CD4-positive, alpha-beta T cell treated with Interleukin-10 for 1 hour (primary cell): Measurements from ENCODE around the gene CCDC83.
"Not testable (repeated sequence)": the region's sequence is repeated elsewhere in the genome, so short reads cannot be mapped to it uniquely, and the experiment has no call there.

ENCODE experiments used
- DNase-seq: peaks from one replicate; pipeline ENCODE4 v3.0.0-alpha.2; 2020

Gene CCDC83

DNA sequence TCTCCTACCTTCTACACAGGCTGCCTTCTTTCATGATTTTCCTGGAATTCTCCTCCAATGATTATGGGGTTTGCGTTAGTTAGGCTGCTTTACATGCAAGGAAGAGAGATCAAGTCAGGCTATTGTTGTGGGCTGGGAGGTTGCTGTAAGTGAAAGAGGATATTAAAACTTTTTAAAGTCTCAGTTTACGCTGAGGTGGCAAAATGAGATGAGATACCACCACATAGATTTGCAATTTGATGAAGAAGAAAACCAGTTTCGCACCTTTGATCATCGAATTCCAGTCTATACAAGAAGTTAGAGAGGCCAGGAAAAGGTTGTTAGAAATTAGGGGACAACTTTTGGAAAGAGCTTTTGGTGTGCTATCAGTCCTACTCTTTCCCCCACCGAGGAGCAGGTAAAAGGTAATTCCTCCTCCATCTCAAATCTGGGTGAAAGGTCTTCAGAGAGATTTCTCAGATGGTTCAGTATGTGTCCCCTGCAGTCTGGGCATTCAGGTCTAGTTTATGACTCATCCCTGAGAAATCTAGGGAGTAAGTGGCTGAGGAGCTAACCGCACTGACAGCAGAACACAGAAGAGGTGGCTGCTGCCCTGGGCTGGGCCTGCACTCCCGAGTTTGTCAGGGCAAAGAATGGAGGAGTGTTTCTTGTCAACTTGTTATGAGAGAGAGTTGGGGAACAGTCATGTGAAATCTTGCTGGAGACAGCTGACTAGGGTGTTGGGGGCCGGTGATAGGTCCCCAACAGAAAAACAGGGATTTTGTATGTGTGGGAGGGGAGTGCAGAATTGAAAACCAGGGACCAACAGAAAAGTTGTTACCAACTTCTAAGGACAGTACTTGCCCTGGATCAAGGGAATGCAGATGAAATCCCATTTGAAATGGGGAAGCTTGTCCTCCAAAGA lies 34.7 kb downstream of the CCDC83 start:
- no peak for DNase-seq

DNA sequence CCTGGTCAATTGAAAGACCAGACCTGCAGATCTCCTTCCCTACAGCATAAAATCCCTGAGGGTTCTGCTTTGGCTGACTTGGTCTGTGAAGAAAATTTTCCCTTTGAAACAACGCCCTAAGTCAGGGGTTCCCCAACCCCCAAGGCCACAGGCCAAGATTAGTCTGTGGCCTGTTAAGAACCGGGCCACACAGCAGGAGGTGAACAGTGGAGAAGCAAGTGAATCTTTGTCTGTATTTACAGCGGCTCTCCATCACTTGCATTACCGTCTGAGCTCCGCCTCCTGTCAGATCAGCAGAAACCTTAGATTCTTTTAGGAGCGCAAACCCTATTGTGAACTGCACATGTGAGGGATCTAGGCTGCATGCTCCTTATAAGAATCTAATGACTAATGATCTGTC lies 38.2 kb downstream of the CCDC83 start:
- DNase-seq: no peak

DNA sequence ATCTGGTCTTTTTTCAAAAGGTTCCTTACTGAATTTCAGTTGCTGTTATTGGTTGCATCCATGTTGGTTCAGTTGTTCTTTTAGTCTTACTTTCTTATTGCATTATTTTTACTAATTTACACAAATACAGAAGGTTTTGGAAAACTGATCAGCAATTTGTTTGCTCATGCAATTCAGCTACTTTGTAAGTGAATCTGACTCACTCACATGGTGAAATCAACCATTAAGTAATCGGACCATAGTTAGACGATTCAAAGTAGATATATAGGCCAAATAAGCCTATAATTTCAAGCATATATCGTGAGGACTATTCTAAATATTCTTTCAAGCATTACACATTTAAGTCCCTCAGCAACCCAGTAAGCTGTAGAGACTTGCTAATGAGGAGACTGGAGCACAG lies 41.7 kb downstream of the CCDC83 start:
- DNase-seq: no peak

DNA sequence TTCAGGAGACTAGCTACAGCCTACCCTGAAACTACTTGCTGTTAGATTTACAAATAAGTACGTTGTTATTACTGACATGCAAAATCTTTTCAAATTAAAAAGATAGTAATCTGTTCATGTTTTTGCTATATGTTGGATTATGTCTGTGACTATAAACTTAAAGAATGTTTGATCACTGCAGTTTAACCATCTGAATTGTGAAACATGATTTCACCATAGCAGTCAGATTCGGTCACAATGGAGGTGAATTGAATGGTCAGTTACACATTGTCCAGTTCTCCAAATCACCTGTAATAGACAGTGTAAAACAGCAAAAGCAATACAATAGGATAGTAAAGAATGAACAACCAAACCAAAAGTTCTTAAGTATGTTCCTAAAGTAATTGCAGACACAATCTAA lies 43.3 kb downstream of the CCDC83 start:
- no peak for DNase-seq

DNA sequence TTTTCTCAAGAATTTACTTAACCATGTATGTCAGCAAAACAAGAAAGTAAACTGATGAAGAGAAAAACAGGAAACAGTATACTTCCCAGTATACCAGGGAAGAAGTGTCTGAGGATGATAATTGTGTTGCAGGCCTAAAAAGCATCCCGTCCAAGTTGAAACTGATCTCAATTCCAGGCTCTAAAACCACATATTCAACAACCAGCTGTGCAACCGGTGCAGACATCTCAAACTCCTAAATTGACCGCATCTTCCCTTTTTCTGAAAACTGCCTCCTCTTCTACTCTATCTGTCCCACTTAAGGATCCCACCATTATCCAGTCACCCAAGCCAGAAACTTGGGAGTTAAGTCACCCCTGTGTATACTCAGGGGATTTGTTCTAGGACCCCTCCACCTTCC lies 47.2 kb downstream of the CCDC83 start:
- DNase-seq: no peak

DNA sequence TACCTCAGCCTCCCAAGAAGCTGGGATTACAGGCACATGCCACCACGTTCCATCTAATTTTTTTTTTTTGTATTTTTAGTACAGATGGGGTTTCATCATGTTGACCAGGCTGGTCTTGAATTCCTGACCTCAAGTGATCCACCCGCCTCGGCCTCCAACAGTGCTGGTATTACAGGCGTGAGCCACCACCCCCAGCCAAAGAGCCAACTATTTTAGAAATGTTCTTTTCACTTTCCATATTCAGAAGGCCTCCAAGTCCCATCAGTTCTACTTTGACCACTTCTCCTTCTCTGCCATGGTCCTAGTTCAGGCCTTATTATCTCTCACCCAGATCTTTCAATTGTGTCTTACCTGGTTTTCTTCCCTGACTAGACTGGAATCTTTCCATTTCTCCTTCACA lies 48.2 kb downstream of the CCDC83 start:
- no peak for DNase-seq

DNA sequence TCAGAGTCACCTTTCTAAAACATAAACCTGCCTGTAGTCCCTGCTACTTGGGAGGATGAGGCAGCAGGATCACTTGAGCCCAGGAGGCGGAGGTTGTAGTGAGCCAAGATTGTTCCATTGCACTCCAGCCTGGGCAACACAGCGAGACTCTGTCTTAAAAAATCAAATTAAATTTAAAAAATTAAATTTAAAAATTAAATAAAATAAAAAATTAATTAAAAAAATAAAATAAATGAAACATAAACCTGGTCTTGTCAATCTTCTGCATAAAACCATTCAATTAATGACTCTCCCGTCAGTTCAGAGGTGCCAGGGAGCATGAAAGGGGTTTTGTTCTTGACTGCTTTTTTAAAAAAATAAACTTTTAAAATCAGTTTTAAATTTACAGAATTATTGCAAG lies 48.6 kb downstream of the CCDC83 start:
- DNase-seq: no peak

DNA sequence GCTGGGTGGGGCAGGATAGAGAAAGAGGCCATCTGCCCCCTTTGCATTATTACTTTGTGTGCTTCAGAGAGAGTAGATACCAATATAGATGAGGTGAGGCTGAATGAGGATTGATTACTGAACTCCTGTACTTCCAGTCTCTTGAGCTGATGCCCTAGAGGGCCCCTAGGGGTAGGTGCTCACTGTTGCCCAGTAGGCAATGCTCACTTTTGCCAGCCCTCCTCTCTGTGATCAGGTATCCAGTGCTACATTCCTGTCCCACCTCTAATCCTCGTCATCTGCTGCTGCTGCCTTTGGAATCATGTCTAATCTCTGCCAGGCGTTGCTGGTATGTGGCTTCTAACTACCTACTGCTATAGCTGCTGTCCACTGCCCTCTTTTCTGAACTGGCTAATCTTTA lies 57.2 kb downstream of the CCDC83 start:
- DNase-seq: no peak

DNA sequence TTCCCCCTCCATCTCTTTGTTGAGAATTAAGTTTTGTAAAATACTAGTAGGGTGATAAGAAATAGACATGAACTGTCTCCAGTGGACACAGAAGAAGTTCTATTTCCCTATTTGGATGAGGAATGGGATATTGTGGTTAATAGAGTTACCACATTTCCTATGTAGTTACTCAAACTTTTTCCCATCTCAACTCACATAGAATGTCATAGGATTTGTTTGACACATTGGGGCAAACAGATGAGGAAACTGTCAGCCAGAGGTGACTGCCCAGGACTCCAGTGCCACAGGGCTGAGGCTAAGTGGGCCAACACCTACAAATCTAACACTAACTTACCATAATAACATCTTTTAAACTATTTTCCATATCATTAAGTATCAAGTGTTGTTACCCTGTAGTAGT lies 58.3 kb downstream of the CCDC83 start:
- DNase-seq: no peak

DNA sequence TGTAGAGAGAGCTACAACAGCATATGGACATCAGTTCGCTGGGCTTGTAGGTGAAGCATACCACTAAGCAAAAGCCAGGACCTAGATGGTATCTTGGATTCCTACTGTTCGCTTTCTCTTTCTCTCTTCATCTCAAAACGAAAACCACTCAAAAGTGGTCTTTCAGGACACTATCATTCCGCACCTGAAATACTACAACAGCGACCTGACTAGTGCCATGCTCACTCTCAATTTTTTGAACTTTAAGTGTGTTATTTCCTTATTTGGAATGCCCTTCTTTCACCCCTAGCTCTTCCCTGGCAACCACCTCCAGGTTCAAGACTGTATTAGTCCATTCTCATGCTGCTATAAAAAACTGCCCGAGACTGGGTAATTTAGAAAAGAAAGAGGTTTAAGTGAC lies 59.2 kb downstream of the CCDC83 start:
- DNase-seq: no peak

DNA sequence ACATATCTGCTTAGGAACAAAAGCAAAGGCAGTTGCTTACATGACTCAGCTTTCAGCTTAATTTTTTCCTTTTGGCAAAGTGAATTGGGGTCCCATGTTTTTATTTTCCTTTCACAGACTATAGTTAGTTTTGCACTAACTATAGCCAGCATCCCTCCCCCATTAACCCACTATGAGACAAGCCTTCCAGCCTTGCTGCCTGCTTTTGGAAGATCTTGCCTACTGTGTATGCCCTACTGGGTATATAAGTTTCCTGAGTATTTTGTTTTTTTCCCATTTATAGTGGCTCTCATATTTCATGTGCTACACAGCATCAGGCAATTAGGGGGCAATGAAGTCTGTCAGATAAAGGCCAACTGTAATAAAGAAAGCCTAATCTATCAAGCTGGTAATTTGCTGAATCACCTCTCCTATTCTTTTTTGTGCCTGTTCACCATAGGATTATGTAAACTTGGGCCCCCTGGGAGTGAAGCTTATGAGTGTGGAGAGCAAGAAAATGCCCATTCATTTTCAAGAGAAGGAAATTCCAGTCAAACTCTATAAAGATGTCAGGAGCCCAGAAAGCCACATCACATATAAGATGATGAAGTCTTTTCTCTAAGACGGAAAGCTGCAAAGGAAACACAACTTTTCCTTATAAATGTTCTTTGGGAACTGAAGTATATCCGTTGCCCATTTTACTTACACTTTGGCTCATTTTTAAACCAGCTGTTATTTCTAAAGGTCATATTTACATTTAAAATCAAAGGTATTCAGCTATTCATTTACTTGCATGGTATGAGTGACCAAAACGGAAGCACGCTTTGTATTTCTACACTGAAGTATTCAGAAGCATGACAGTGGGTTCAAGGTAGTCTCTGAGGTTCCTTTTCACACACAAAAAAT lies 64.0 kb downstream of the CCDC83 start:
- no peak for DNase-seq

DNA sequence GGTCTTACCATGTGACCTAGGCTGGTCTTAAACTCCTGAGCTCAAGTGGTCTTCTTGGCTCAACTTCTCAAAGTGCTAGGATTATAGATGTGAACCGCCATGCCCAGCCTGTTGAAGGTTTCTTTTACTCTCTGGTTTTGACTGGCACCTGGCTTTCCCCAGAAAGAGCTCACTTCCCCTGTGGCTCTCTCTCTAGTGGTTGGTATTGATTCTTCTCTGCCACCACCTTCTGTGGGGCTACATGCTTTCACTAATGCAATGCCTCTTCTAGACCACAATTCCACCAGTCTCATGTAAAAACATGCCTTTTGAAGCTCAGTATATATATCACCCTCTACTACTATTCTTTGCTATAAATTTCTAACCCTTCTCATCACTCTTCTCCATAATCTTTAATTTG lies 67.2 kb downstream of the CCDC83 start:
- DNase-seq: no peak

DNA sequence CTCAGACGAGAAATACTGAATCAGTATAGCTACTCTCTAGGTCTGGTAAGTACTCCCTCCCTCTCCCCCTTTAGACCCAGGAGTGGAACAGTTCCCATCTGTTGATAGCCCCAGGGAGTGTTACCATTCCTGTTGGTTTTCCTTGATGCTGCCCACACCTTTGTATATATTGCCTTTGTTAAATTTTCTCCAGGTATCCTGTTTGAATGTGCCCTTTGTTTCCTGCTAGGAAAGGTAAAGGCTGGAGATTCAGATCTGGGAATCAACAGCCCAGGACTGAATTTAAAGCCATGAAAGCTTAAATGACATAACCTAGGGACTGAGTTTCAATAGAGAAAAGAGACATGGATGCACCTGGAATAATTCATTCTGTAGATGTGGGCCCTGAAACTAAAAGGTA lies 68.3 kb downstream of the CCDC83 start:
- DNase-seq: no peak

DNA sequence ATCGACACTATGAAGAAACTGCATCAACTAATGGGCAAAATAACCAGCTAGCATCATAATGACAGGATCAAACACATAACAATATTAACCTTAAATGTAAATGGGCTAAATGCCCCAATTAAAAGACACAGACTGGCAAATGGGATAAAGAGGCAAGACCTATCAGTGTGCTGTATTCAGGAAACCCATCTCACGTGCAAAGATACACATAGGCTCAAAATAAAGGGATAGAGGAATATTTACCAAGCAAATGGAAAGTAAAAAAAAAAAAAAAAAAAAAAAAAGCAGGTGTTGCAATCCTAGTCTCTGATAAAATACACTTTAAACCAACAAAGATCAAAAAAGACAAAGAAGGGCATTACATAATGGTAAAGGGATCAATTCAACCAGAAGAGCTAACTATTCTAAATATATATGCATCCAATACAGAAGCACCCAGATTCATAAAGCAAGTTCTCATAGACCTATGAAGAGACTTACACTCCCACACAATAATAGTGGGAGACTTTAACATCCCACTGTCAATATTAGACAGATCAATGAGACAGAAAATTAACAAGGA lies 71.6 kb downstream of the CCDC83 start:
- not testable (repeated sequence) for DNase-seq

DNA sequence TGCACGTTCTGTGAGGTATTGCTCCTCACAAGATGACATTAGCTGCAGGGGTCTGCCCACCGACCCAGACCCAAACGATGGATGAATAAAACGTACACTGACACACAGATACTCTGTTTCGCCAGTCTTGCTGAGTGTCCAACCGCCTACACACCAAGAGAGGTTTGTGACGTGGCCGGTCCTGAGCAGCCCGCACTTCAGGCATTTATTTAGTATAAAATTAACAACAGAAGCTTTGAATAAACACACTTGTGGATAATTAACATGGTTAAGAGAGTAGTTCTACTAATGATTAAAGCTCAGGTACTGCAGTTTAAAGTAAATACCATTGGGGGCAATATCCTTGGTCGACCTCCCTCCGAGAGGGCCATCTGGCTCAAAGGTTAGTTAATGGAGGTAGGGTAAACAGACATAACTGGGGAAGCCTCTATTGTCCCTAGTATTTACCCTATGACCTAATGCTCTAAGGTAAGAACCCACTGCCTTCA lies 75.7 kb downstream of the CCDC83 start:
- no peak for DNase-seq

DNA sequence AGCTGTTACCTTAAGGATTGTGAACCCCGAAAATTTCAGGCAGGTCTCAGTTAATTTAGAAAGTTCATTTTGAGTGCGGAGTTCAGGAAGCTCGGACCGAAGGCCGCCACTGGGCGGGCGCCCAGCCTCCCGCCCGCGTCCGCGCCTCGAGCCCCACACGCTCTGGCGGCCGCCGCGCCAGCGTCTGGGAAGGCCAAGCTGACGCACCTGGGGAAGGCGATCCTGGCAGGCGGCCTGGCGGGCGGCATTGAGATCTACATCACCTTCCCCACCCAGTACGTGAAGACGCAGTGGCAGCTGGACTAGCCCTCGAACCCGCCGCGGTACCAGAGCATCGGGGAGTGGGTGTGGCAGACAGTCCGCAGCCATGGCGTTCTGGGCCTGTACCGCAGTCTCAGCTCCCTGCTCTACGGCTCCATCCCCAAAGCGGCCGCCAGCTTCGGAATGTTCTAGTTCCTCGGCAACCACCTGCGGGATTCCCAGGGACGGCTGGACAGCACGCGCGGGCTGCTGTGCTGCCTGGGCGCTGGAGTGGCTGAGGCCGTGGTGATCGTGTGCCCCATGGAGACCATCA lies 79.5 kb downstream of the CCDC83 start:
- no peak for DNase-seq

DNA sequence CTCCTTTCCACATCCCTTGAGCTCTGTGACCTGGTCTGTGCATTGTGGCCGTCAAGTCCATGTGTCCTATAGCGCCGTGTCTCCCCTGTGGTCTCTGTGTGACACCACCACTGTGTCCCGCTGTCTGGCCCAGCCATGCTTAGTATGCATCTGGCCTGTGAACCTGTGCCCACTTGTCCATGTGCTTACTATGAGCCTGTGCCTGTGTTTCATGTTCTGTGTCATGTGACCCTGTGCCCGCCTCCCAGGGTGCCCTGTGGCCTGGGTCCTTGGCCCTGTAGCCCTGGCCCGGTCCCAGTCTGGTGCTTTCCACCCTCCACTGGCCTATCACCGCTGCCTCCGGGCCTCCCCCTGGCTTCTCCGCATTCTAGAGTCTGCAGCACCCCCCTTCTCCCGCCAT lies 80.6 kb downstream of the CCDC83 start:
- no peak for DNase-seq

DNA sequence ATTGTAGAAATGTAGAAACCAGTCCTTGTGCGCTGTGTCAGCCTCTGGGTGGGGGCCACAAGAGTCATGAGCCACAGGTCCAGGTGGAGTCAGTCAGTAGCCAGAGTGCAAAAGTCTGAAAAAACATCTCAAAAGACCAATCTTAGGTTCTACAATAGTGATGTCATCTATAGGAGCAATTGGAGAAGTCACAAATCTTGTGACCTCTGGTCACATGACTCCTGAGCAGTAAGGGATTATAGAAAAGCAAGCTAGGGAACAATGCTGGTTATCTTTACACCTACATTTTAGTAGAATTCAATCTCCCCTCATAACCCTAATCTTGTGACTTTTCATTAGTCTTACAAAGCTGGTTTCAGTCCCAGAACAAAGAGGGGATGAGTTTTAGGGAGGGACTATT lies 82.7 kb downstream of the CCDC83 start:
- DNase-seq: no peak

DNA sequence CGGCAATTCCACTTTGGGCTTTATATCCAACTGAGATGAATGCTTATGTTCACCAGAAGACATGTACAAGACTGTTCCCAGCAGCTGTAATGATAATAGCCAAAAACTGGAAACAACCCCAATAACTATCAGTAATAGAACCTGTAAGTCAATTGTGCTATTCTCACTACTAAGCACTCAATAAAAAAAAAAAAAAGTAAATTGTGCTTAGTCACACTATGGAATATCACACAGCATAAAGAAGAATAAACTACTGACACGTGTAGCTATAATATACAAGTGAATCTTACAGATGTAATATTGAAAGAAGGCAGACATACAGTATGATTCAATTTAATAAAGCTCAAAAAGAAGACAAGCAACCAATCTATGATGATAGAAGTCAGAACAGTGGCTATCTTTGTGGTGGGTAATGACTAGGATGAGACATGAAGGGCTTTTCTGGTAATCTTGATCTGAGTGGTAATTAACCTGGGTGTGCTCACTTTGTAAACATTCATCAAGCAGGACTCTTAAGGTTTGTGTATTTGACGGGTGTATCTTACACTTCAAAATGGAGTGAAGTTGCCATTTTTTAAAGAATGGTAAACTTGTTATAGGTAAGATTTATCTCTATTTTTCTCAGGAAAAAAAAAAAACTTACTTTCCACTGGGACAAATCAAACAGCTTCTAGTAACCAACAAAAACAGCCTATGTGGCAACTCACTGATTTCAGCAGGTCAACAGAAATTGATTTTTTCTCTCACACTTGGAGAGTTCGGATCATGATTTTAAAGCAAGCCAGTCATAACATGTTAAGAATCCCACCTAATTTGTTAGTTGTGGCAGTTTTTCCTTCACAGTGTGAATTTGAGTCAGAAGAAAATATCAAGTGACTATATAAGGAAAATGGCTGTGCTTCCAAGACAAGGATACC lies 84.2 kb downstream of the CCDC83 start:
- DNase-seq: no peak

DNA sequence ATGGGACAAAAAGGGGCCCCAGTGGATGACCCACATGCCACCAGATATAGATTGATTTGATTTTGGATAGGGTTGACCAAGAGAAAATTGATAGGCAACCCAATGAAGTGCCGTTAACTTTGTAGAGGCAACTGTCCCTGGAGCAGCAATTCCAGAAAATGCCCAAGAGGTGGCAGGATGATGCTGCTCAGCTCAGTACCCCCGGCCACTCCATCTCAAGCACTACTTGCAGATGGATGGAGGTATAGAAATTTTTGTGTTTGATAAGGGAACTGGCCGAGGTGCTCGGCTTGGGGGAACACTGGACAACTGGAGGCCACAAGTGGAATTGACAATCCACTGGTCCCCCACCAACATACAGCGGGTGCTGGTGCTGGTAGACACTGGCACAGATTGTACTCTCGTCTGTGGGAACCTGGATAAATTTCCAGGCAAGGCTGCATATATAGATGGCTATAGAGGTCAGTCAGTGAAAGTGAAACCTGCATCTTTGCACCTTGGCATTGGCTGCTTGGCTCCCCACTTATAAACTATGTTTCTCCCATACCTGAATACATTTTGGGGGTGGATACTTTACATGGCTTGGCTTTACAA lies 86.3 kb downstream of the CCDC83 start:
- peak; percentile 27 for DNase-seq

DNA sequence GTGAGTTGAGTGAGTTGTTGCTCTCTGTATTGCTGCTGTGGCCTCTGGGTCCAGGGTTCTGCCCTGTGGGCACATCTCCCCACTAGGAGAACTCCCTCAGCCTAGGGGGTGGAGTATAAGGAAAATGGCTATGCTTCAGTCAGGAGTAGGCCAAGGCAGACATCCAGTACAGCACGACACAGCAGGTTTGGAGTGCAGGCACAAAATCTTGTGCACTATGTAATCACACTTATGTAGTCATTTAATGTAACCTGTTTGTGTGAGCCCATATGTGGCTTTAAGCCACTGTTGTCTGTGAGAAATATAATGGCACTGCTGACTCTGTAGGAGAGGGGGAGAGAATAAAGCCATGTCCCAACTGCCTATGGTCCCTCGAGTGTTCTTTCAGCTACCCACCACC lies 90.1 kb downstream of the CCDC83 start:
- DNase-seq: no peak

DNA sequence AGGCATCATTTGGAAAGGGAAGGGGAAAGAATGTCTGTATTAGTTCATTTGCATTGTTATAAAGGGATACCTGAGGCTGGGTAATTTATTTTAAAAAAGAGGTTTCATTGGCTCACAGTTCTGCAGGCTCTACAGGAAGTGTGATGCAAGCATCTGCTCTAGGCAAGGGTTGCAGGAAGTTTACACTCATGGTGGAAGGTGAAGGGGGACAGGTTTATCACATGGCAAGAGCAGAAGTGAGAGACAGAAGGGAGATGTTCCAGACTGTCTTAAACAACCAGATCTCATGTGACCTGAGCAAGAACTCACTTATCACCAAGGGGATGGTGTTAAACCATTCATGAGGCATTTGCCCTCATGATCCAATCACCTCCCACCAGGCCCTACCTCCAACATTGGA lies 90.6 kb downstream of the CCDC83 start:
- no peak for DNase-seq
